CD8-positive, alpha-beta memory T cell (primary cell): Measurements from ENCODE around the gene SHISA7. TPM values are rescaled to one million over a fixed set of nuclear protein-coding genes. Genes with fewer than 3 reads are reported as not detected.
A peak's percentile ranks its signal among the peaks of the same experiment; 100 is the strongest.

Source experiments
- CTCF ChIA-PET: fragments of 350-600 bp; sonication (Branson Sonifier 250); formaldehyde crosslinking; loops from one replicate; lab custom pipeline; 2021; ENCODE audit warnings: antibody characterized with exemption; lab: Charles Lee
- POLR2A ChIA-PET: fragments of 350-600 bp; sonication (Branson Sonifier 250); formaldehyde crosslinking; loops from one replicate; lab custom pipeline; 2021; ENCODE audit warnings: antibody characterized with exemption; lab: Charles Lee
- DNase-seq, 5 donors: peaks; one replicate each; pipeline versions ENCODE4 v3.0.0 to v3.0.0-alpha.2; 2020 to 2022; ENCODE audit warnings: mixed read lengths in 1 of 5
- H3K27ac ChIP-seq: one replicate; pipeline ENCODE4 v1.7.0; 2013; ENCODE audit warnings: low read depth, mild to moderate bottlenecking, low read length, moderate library complexity
- H3K27me3 ChIP-seq: 2 replicates; pipeline ENCODE4 v1.7.0; 2013; ENCODE audit warnings: low read length, mild to moderate bottlenecking; ENCODE audit not compliant: insufficient read depth, poor library complexity, severe bottlenecking
- H3K36me3 ChIP-seq: 2 replicates; pipeline ENCODE4 v1.7.0; 2013; ENCODE audit warnings: mild to moderate bottlenecking, low read length, moderate library complexity; ENCODE audit not compliant: insufficient read depth
- H3K4me1 ChIP-seq: 2 replicates; pipeline ENCODE4 v1.7.0; 2013; ENCODE audit warnings: mild to moderate bottlenecking, low read length, moderate library complexity; ENCODE audit not compliant: insufficient read depth
- H3K4me3 ChIP-seq: 2 replicates; pipeline ENCODE4 v1.7.0; 2013; ENCODE audit warnings: mild to moderate bottlenecking, low read length
- H3K9me3 ChIP-seq: 2 replicates; pipeline ENCODE4 v1.7.0; 2013; ENCODE audit warnings: mild to moderate bottlenecking, low read length
- H3K27ac Mint-ChIP-seq, 8 donors: one replicate each; pipeline ENCODE4 v1.8.0; 2020 to 2021; ENCODE audit warnings: mixed read lengths in 8 of 8, mild to moderate bottlenecking in 6 of 8, inconsistent platforms in 3 of 8, moderate library complexity in 3 of 8
- H3K27me3 Mint-ChIP-seq, 2 donors: one replicate each; pipeline ENCODE4 v1.8.0; 2020 to 2021; ENCODE audit warnings: mixed read lengths in 2 of 2, mild to moderate bottlenecking in 1 of 2, moderate library complexity in 1 of 2
- H3K36me3 Mint-ChIP-seq, 3 donors: one replicate each; pipeline ENCODE4 v1.8.0; 2020 to 2021; ENCODE audit warnings: mixed read lengths in 3 of 3, inconsistent platforms in 1 of 3, mild to moderate bottlenecking in 1 of 3
- H3K4me1 Mint-ChIP-seq, 3 donors: one replicate each; pipeline ENCODE4 v1.8.0; 2020 to 2021; ENCODE audit warnings: mixed read lengths in 3 of 3, inconsistent platforms in 1 of 3, mild to moderate bottlenecking in 1 of 3
- H3K4me3 Mint-ChIP-seq, 7 donors: one replicate each; pipeline ENCODE4 v1.8.0; 2020 to 2021; ENCODE audit warnings: mixed read lengths in 7 of 7, mild to moderate bottlenecking in 6 of 7, moderate library complexity in 4 of 7, inconsistent platforms in 2 of 7
- H3K9me3 Mint-ChIP-seq, 5 donors: one replicate each; pipeline ENCODE4 v1.8.0; 2020 to 2022; ENCODE audit warnings: mixed read lengths in 5 of 5, mild to moderate bottlenecking in 3 of 5, moderate library complexity in 2 of 5, inconsistent platforms in 1 of 5
- polyA plus RNA-seq: library from polyadenylated mRNA; unstranded; fragments of 300-500 nt; fragmentation: Illumina TruSeq; gene quantifications from one replicate; pipeline ENCODE4 v1.2.3, GENCODE V29; 2021
- total RNA-seq, 2 experiments: library from RNA; stranded (reverse); gene quantifications; one replicate each; pipeline ENCODE4 v1.2.3, GENCODE V29; 2021

The SHISA7 gene
- total and polyA plus RNA-seq, 3 experiments from 2014 or later = not detected

DNA sequence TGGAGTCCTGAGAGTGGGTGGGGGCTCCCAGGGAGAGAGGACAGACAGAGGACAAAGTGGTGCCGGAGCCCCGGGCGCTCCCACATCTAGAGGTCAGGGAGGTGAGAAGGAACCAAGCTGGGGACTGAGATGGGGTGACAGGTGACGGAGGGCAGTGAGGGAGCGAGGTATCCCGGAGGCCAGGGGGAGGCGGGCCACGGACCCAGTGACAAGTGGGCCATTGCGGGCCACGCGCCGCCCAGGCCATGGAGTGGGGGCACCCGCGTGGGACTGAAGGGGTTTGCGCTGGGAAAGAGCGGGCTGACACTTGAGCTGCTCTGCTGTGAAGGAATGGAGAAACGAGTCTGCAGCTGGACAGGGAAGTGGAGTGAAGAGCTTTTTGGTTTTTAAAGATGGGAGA is 35.9 kb upstream of the SHISA7 start:
- peak overlapping the region; percentile 22 to 96 (median 48) for H3K4me3 Mint-ChIP-seq
- H3K27ac ChIP-seq = no peak overlapping the region
- no peak for DNase-seq
- no peaks in the 10 kb centered on the region for H3K27me3 ChIP-seq
- H3K4me1 ChIP-seq = peaks cover 20% of the 10 kb centered on the region
- no peaks in the 10 kb centered on the region for H3K36me3 ChIP-seq
- H3K36me3 Mint-ChIP-seq = peaks cover 0 to 22% (median 0%) of the 10 kb centered on the region in 3 donors
- no peaks in the 10 kb centered on the region for H3K9me3 ChIP-seq
- peaks cover 17 to 42% (median 32%) of the 10 kb centered on the region in 3 donors for H3K4me1 Mint-ChIP-seq
- POLR2A ChIA-PET = no interaction called here
- peak overlapping the region in 6 of 8 donors; percentile 30 to 92 (median 62) for H3K27ac Mint-ChIP-seq
- no peak overlapping the region for H3K4me3 ChIP-seq
- H3K27me3 Mint-ChIP-seq = no peaks in the 10 kb centered on the region
- CTCF ChIA-PET = interaction anchor here (1.7 to 3.7 kb wide), 2 partner anchors 12 to 25 kb away, joined by 9 to 28 read pairs; no protein-coding TSS in a partner anchor
- no peaks in the 10 kb centered on the region for H3K9me3 Mint-ChIP-seq

DNA sequence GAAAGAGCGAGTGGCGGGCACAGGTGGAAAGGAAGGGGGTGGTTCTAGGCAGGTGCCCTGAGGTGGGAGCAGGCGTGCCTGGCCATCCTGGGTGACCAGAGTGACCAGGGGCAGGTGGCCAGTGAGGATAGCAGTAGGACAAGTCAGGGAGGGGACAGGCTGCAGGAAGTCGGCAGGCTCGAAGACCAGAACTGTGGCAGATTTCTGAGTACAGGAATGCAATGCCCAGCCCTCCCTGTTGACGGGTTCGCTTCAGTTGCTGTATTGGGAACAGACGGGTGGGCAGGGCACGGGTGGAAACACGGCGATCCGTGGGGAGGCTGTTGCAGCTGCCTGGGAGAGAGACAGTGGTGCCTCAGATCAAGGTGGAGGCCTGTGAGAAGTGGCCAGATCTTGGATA is 35.3 kb upstream of the SHISA7 start:
- Mint-ChIP-seq H3K27me3 (no peaks in the 10 kb centered on the region), H3K9me3 (no peaks in the 10 kb centered on the region), H3K4me3 (peak overlapping the region; percentile 51 to 96 (median 71)), H3K27ac (peak overlapping the region in 7 of 8 donors; percentile 29 to 99 (median 66)), H3K36me3 (peaks cover 0 to 22% (median 0%) of the 10 kb centered on the region in 3 donors), H3K4me1 (peaks cover 17 to 42% (median 32%) of the 10 kb centered on the region in 3 donors)
- POLR2A ChIA-PET = no interaction called here
- CTCF ChIA-PET = interaction anchor here (1.7 to 3.7 kb wide), 2 partner anchors 11 to 26 kb away, joined by 9 to 28 read pairs; no protein-coding TSS in a partner anchor
- H3K36me3 ChIP-seq = no peaks in the 10 kb centered on the region
- no peaks in the 10 kb centered on the region for H3K9me3 ChIP-seq
- H3K4me1 ChIP-seq = peaks cover 17% of the 10 kb centered on the region
- H3K4me3 ChIP-seq = no peak overlapping the region
- DNase-seq = no peak
- no peak overlapping the region for H3K27ac ChIP-seq
- no peaks in the 10 kb centered on the region for H3K27me3 ChIP-seq

DNA sequence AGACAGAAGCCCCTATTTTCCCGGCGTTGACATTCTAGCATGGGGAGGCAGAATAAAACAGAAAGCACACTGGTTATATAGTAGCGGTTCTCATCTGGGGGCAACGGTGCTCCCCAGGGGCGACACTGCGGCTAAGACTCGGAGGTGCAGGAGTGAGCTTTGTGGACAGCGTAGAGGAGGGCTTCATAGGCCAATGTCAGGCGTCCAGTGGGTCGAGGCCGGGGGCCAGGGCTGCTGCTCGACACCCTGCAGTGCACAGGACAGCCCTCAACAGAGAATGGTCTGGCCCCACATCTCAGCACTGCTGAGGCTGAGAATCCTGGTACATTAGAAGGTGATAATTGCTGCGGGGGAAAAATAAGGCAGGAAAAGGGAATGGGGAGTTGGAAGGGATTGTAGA is 34.8 kb upstream of the SHISA7 start:
- no peak for DNase-seq
- H3K4me1 ChIP-seq = peaks cover 17% of the 10 kb centered on the region
- H3K9me3 ChIP-seq = no peaks in the 10 kb centered on the region
- Mint-ChIP-seq H3K4me3 (peak overlapping the region; percentile 51 to 96 (median 66)), H3K27ac (peak overlapping the region in 7 of 8 donors; percentile 17 to 99 (median 66)), H3K36me3 (peaks cover 0 to 21% (median 0%) of the 10 kb centered on the region in 3 donors), H3K4me1 (peaks cover 17 to 42% (median 32%) of the 10 kb centered on the region in 3 donors), H3K27me3 (no peaks in the 10 kb centered on the region), H3K9me3 (no peaks in the 10 kb centered on the region)
- H3K4me3 ChIP-seq = no peak overlapping the region
- ChIA-PET CTCF (interaction anchor here (2.5 to 3.7 kb wide), 2 partner anchors 11 to 26 kb away, joined by 28 read pairs; no protein-coding TSS in a partner anchor), POLR2A (no interaction called here)
- no peak overlapping the region for H3K27ac ChIP-seq
- H3K27me3 ChIP-seq = no peaks in the 10 kb centered on the region
- H3K36me3 ChIP-seq = no peaks in the 10 kb centered on the region

DNA sequence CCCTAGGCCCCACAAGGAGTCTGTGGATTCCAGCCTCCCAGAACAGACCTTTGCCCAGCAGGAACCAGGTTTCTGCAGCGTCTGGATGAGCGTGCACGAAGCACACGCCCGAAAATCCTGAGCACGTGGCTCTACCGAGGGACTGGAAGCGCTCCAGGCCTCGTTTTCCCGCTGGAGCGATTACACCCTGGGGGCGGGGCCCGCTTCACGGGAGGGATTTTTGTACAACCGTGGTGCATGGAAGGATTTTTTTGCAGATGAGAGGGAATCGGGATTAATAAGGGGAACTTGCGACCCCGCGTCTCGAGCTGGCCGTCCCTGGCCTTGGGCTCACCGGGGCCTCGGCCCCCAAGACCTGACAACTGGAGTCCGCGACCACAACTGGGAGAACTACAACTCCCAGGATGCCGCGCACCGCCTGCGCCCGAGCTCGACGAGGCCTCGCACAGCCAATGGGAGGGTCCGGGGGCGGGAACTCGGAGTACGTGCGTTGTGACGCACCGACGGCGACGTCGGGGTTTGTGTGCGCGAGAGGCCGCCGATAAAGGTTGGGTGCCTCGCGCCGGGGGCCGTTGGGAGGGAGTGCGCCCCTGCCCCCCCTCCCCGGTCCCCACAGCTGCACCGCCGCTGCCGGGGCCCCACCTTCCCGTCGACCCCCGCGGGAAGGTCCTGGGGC is 33.1 kb upstream of the SHISA7 start, which contains the start of gene ZNF628:
Gene ZNF628, plus strand, starts transcription at position 518 of the 676 bp plus-strand sequence. CDS start 3,294 bp downstream, outside the sequence.
- peak within 1 kb of the TSS; percentile 89 to 96 (median 90) for H3K4me3 Mint-ChIP-seq
- peak within 1 kb of the TSS; percentile 92 to 99 (median 94) for H3K27ac Mint-ChIP-seq
- H3K4me1 Mint-ChIP-seq = peaks cover 17 to 42% (median 32%) of the 10 kb centered on the region in 3 donors
- H3K27ac ChIP-seq = peak within 1 kb of the TSS; percentile 72
- H3K36me3 ChIP-seq = no peaks in the 10 kb centered on the region
- H3K4me3 ChIP-seq = peak within 1 kb of the TSS; percentile 92
- H3K27me3 ChIP-seq = no peaks in the 10 kb centered on the region
- H3K36me3 Mint-ChIP-seq = peaks cover 0 to 14% (median 0%) of the 10 kb centered on the region in 3 donors
- no peaks in the 10 kb centered on the region for H3K9me3 ChIP-seq
- CTCF ChIA-PET = interaction anchor here (0.8 to 3.7 kb wide), 8 partner anchors 9 to 155 kb away, joined by 3 to 28 read pairs (median 4); partner anchors contain the start of genes FIZ1, ISOC2, NAT14 and ZNF784
- H3K9me3 Mint-ChIP-seq = no peaks in the 10 kb centered on the region
- H3K4me1 ChIP-seq = peaks cover 17% of the 10 kb centered on the region
- DNase-seq = peak; percentile 95 to 98 (median 97)
- H3K27me3 Mint-ChIP-seq = no peaks in the 10 kb centered on the region
- POLR2A ChIA-PET = interaction anchor here (0.5 to 2.2 kb wide), 21 partner anchors 9 to 1027 kb away, joined by 3 to 14 read pairs (median 5); partner anchors contain the start of genes FIZ1, HSPBP1, ISOC2 and KMT5C

DNA sequence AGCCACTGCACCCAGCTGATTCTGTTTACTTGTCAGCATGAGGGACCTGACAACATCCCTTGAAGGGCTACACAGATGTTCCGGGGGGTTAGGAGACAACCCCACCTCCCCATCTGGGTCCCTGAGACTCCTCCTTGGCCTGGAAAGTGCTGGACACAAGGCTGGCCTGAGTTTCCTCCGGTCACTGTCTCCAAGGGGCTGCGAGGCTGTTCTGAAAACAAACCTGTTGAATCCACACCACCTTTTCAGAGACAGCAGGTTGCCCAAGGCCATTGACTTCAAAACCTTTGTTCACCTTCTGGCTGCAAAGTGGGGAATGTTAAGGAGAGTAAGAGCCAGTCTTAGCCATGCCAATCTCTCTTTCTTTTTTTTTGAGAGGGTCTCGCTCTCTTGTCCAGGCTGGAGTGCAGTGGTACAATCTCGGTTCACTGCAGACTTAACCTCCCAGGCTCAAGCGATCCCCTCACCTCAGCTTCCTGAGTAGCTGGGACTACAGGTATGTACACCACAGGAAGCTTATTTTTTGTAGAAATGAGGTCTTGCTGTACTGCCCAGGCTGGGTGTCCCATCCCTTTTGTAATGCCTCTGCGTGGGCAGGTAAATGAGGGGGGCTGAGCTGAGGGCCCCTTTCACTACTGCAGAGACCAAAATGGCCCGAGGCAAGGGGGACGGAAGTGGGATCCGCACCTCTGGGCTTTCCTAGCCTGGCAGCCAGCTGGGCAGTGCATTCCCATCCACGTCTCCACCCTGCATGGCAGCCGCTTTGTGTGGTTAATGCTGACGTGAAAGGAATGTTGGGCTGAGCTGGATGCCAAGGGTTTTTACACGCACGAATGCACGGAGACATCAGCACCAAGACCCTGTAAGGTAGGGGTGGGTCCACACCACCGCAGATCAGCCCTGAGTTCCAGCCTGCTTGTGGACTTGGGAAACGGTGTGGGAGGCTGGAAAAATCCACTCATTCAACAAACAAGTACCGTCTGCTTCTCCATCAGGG is 31.5 kb upstream of the SHISA7 start:
- H3K36me3 Mint-ChIP-seq = peaks cover 0 to 7% (median 0%) of the 10 kb centered on the region in 3 donors
- ChIA-PET CTCF (interaction anchor here (1.2 to 2.5 kb wide), 2 partner anchors 11 to 29 kb away, joined by 3 to 10 read pairs; partner anchors contain the start of gene NAT14), POLR2A (no interaction called here)
- H3K27ac Mint-ChIP-seq = peak overlapping the region in 2 of 8 donors; percentile 30 to 47
- Histone ChIP-seq H3K36me3 (no peaks in the 10 kb centered on the region), H3K4me1 (peaks cover 17% of the 10 kb centered on the region), H3K4me3 (no peak overlapping the region), H3K9me3 (no peaks in the 10 kb centered on the region), H3K27ac (no peak overlapping the region), H3K27me3 (no peaks in the 10 kb centered on the region)
- peak overlapping the region in 5 of 7 donors; percentile 15 to 90 (median 41) for H3K4me3 Mint-ChIP-seq
- no peaks in the 10 kb centered on the region for H3K27me3 Mint-ChIP-seq
- DNase-seq = no peak
- H3K9me3 Mint-ChIP-seq = no peaks in the 10 kb centered on the region
- H3K4me1 Mint-ChIP-seq = peaks cover 15 to 35% (median 28%) of the 10 kb centered on the region in 3 donors

DNA sequence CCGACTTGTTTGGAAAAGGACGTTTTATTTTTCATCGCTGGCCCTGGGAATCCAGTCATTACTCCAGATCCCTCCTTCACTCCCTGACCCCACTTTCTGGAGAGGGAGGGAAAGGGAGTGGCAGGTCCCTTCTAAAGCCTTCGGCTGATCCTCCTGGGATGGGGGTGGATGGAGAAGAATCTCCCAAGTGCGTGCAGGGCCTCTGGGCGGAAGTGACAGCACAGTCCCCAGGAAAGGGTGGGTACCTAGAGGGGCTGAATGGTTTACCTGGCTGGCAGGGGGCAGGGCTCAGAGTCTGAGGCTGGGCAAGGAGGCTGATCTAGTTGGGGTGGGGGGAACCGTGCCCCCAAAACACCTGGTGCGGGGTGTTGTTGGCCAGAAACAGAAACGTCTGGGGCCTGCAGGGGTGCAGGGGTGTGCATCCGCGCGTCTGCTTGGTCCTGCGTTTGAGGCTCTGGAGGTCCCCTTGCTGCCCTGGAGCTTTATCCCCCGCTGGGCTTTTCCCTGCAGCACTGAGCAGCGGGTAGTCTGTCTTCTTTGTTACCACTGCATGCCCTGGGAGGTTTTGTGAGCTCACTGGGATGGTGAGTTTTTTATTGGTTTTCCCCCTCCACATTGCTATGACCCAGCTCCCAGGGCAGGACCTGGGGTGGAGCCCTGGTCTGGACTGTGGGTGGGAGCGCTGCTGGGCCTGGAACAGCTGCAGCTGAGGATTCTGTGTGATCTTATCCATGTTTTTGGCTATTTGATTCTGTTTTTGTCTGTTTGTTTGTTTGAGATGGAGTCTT is 30.3 kb upstream of the SHISA7 start:
- Mint-ChIP-seq H3K4me1 (peaks cover 10 to 23% (median 19%) of the 10 kb centered on the region in 3 donors), H3K9me3 (no peaks in the 10 kb centered on the region), H3K4me3 (peak overlapping the region in 1 of 7 donors; percentile 72), H3K27me3 (no peaks in the 10 kb centered on the region), H3K27ac (peak overlapping the region in 2 of 8 donors; percentile 24 to 30), H3K36me3 (peaks cover 0 to 7% (median 0%) of the 10 kb centered on the region in 3 donors)
- Histone ChIP-seq H3K27me3 (no peaks in the 10 kb centered on the region), H3K36me3 (no peaks in the 10 kb centered on the region), H3K9me3 (no peaks in the 10 kb centered on the region), H3K27ac (no peak overlapping the region), H3K4me3 (no peak overlapping the region), H3K4me1 (peaks cover 17% of the 10 kb centered on the region)
- DNase-seq = no peak
- ChIA-PET POLR2A (no interaction called here), CTCF (interaction anchor here (1.7 kb wide), 1 partner anchor 31 kb away, joined by 7 read pairs; no protein-coding TSS in a partner anchor)

DNA sequence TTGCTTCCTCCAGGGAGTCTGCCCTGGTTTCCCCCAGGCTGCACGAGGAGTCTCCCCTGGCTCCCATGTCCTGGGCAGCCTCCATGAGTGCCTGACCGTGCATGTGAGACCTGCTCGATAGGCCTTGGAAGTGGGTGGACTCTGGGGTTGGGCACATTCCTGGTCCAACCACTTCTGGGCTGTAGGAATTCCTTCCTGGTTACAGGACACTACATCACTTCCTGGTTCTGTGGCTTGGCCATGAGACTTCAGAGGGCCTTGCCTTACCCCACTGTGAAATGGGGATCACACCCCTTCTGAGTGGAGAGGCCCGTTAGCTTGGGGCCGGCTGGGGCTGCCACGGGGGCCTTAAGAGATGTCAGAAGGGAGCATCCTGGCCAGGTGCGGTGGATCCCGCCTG is 29.4 kb upstream of the SHISA7 start:
- Histone ChIP-seq H3K27ac (no peak overlapping the region), H3K27me3 (no peaks in the 10 kb centered on the region), H3K36me3 (no peaks in the 10 kb centered on the region), H3K4me3 (no peak overlapping the region), H3K9me3 (no peaks in the 10 kb centered on the region), H3K4me1 (peaks cover 16% of the 10 kb centered on the region)
- Mint-ChIP-seq H3K4me3 (peak overlapping the region in 1 of 7 donors; percentile 51), H3K4me1 (peaks cover 5 to 17% (median 15%) of the 10 kb centered on the region in 3 donors), H3K27ac (no peak overlapping the region), H3K27me3 (no peaks in the 10 kb centered on the region), H3K36me3 (peaks cover 0 to 5% (median 0%) of the 10 kb centered on the region in 3 donors), H3K9me3 (no peaks in the 10 kb centered on the region)
- ChIA-PET CTCF (interaction anchor here (1.7 kb wide), 1 partner anchor 32 kb away, joined by 7 read pairs; no protein-coding TSS in a partner anchor), POLR2A (no interaction called here)
- no peak for DNase-seq
